Smooth muscle cell (in vitro differentiated cells): ENCODE data around the gene VEZT. TPM values are rescaled to one million over a fixed set of nuclear protein-coding genes. Genes with fewer than 3 reads are reported as not detected.
A peak's percentile ranks its signal among the peaks of the same experiment; 100 is the strongest.

Source experiments
- DNase-seq: peaks from one replicate; lab custom pipeline; 2025; ENCODE audit not compliant: unreplicated experiment; lab: John Stamatoyannopoulos, UW
- H2AFZ ChIP-seq: fragments of 200-600 bp; sonication (generic); 2 replicates; pipeline ENCODE4 v1.6.0; 2016; ENCODE audit warnings: antibody characterized with exemption, low read depth, mild to moderate bottlenecking
- H3F3A ChIP-seq: fragments of 200-600 bp; sonication (generic); 2 replicates; pipeline ENCODE4 v1.6.0; 2017; ENCODE audit warnings: antibody characterized with exemption, low read depth
- H3K27ac ChIP-seq: fragments of 200-600 bp; sonication (generic); 2 replicates; pipeline ENCODE4 v1.5.1; 2016; ENCODE audit warnings: low read depth, mild to moderate bottlenecking
- H3K27me3 ChIP-seq: fragments of 200-600 bp; sonication (generic); 2 replicates; pipeline ENCODE4 v1.6.1; 2016; ENCODE audit warnings: low read depth, mild to moderate bottlenecking
- H3K36me3 ChIP-seq: fragments of 200-600 bp; sonication (generic); 2 replicates; pipeline ENCODE4 v1.5.1; 2016; ENCODE audit warnings: low read depth
- H3K4me1 ChIP-seq: fragments of 200-600 bp; sonication (generic); 2 replicates; pipeline ENCODE4 v1.5.1; 2016; ENCODE audit warnings: low read depth
- H3K4me2 ChIP-seq: fragments of 200-600 bp; sonication (generic); 2 replicates; pipeline ENCODE4 v1.6.0; 2016; ENCODE audit warnings: mild to moderate bottlenecking
- H3K4me3 ChIP-seq: fragments of 200-600 bp; sonication (generic); 2 replicates; pipeline ENCODE4 v1.5.1; 2016; ENCODE audit warnings: mild to moderate bottlenecking
- H3K79me2 ChIP-seq: fragments of 200-600 bp; sonication (generic); 2 replicates; pipeline ENCODE4 v1.6.0; 2016; ENCODE audit warnings: low read depth, mild to moderate bottlenecking
- H3K9ac ChIP-seq: fragments of 200-600 bp; sonication (generic); 2 replicates; pipeline ENCODE4 v1.6.0; 2016; ENCODE audit warnings: low read depth
- H3K9me3 ChIP-seq: fragments of 200-600 bp; sonication (generic); replicated peaks from 2 replicates; pipeline ENCODE4 v1.5.1; 2016; ENCODE audit warnings: low read depth
- H4K20me1 ChIP-seq: fragments of 200-600 bp; sonication (generic); 2 replicates; pipeline ENCODE4 v1.6.0; 2016; ENCODE audit warnings: low read depth
- WGBS: methylation state at CpG from one replicate; pipeline ENCODE4 v1.1.7; 2016; ENCODE audit warnings: low lambda C conversion rate; 5-methylcytosine and 5-hydroxymethylcytosine counted together
- polyA plus RNA-seq: library from polyadenylated mRNA; unstranded; fragments of >200 nt; fragmentation: Nextera tagmentation; extraction: Ambion mirVana; gene quantifications from 2 replicates; pipeline ENCODE4 v1.2.1, GENCODE V29; 2016
- total RNA-seq: library from RNA; depleted of rRNA; stranded (reverse); fragments of >200 nt; gene quantifications from 2 replicates; pipeline ENCODE4 v1.2.3, GENCODE V29; 2014
- TF ChIP-seq, protein P1 (sequence below): fragments of 200-600 bp; sonication (generic); IDR thresholded peaks from 2 replicates; pipeline ENCODE4 v1.5.1; 2017; ENCODE audit warnings: borderline replicate concordance, mild to moderate bottlenecking, antibody characterized with exemption; ENCODE audit not compliant: insufficient read depth, poor library complexity, severe bottlenecking

VEZT gene
- total and polyA plus RNA-seq, 2 experiments from 2014 or later: 21.2 to 65.2 TPM

DNA sequence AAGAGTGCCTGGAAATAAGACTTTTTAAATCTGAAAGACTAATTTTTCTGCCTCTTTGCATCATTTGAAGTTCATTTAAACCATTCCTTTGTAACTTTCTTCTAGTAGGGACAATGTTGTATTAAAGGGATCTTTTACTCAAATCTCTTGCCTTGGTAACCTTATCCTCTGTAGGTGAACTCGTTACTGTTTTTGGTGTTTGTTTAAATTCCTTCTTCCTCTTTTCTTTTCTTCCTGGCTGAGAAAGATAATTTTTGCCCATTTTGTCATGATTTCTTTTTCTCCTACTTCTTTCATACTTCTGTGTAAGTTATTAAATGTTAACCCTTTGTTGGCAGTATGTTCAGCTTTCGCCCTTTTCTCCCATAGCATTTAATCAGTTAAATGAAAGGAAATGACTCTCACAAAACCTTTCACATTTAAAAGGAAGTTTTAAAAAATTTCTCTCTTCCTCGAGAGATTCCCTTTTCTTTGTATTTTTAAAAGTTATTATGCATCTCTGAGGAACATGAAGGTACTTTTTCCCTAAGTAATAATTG, 10.3 kb downstream of the VEZT start:
- TF ChIP-seq, protein P1, sequence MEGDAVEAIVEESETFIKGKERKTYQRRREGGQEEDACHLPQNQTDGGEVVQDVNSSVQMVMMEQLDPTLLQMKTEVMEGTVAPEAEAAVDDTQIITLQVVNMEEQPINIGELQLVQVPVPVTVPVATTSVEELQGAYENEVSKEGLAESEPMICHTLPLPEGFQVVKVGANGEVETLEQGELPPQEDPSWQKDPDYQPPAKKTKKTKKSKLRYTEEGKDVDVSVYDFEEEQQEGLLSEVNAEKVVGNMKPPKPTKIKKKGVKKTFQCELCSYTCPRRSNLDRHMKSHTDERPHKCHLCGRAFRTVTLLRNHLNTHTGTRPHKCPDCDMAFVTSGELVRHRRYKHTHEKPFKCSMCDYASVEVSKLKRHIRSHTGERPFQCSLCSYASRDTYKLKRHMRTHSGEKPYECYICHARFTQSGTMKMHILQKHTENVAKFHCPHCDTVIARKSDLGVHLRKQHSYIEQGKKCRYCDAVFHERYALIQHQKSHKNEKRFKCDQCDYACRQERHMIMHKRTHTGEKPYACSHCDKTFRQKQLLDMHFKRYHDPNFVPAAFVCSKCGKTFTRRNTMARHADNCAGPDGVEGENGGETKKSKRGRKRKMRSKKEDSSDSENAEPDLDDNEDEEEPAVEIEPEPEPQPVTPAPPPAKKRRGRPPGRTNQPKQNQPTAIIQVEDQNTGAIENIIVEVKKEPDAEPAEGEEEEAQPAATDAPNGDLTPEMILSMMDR: no peak
- no peak for DNase-seq
- Histone ChIP-seq H3K4me1 (no peaks in the 10 kb centered on the region), H3K9ac (no peak overlapping the region), H3K27me3 (no peaks in the 10 kb centered on the region), H3K27ac (no peak overlapping the region), H2AFZ (no peak overlapping the region), H3K9me3 (no peaks in the 10 kb centered on the region), H4K20me1 (peaks cover 88% of the 10 kb centered on the region), H3K79me2 (peaks cover 98% of the 10 kb centered on the region), H3K4me3 (no peak overlapping the region), H3F3A (no peaks in the 10 kb centered on the region), H3K4me2 (no peak overlapping the region), H3K36me3 (peaks cover 2% of the 10 kb centered on the region)
- WGBS: 94% methylated on average over 3 of the region's 3 CpGs

DNA sequence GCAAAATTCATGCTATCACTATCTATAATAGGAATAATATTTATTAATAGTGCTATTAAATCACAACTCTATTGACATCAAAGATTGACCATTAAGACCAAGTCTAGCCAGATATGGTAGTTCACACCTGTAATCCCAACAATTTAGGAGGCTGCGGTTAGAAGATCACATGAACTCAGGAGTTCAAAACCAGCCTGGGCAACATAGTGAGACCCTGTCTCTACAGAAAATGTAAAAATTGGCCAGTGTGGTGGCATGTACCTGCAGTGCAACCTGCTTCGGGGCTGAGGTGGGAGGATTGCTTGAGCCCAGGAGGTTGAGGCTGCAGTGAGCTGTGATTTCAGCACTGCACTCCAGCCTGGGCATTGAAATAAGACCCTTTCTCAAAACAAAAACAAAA, 11.0 kb downstream of the VEZT start:
- DNase-seq: no peak
- TF ChIP-seq, protein P1: no peak
- no peak overlapping the region for H3K4me2 ChIP-seq
- H3F3A ChIP-seq: no peaks in the 10 kb centered on the region
- H3K9ac ChIP-seq: no peak overlapping the region
- H2AFZ ChIP-seq: no peak overlapping the region
- no peak overlapping the region for H3K4me3 ChIP-seq
- H3K79me2 ChIP-seq: peaks cover 98% of the 10 kb centered on the region
- H3K27ac ChIP-seq: no peak overlapping the region
- H3K36me3 ChIP-seq: peaks cover 4% of the 10 kb centered on the region
- H4K20me1 ChIP-seq: peaks cover 86% of the 10 kb centered on the region
- no peaks in the 10 kb centered on the region for H3K9me3 ChIP-seq
- no peaks in the 10 kb centered on the region for H3K4me1 ChIP-seq
- 90% methylated on average over 2 of the region's 2 CpGs for WGBS
- H3K27me3 ChIP-seq: no peaks in the 10 kb centered on the region

DNA sequence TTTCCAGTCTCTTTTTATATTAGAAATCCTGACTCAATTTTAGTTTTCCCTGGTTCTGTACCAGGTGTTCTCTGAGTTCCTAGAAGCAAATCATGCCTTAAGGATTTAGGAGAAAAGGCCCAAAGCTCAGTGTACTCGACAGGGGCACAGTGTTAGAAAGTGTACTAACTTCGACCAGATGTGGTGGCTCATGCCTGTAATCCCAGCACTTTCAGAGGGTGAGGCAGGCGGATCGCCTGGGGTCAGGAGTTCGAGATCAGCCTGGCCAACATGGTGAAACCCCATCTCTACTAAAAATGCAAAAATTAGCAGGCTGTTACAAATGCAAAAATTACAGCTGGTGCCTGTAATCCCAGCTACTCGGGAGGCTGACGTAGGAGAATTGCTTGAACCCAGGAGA, 12.0 kb downstream of the VEZT start:
- Histone ChIP-seq H4K20me1 (peaks cover 80% of the 10 kb centered on the region), H3K27me3 (no peaks in the 10 kb centered on the region), H3K9ac (no peak overlapping the region), H3K9me3 (no peaks in the 10 kb centered on the region), H3F3A (no peaks in the 10 kb centered on the region), H3K4me2 (no peak overlapping the region), H3K4me3 (no peak overlapping the region), H3K79me2 (peaks cover 96% of the 10 kb centered on the region), H3K36me3 (peaks cover 4% of the 10 kb centered on the region), H3K27ac (no peak overlapping the region), H2AFZ (no peak overlapping the region), H3K4me1 (no peaks in the 10 kb centered on the region)
- 85% methylated on average over 7 of the region's 7 CpGs for WGBS
- TF ChIP-seq, protein P1: no peak
- DNase-seq: no peak

DNA sequence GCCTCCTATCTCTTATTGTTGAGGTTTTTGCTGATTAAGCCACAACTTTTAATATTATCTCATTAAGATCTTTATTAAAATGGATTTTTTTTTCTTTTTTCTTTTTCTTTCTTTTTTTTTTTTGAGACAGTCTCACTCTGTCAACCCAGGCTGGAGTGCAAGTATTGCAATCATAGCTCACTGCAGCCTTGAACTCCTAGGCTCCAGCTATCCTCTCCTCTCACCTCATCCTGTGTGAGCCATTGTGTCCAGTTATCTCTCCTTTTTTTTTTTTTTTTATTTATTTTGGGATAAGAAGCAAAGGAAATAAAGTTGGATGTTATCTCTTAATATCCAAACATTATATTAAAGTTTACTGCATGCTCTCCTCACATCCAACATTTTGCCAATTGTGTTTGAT, 12.7 kb downstream of the VEZT start:
- Histone ChIP-seq H3K36me3 (peaks cover 4% of the 10 kb centered on the region), H3K4me1 (no peaks in the 10 kb centered on the region), H3K27me3 (no peaks in the 10 kb centered on the region), H3F3A (no peaks in the 10 kb centered on the region), H3K4me2 (no peak overlapping the region), H3K9ac (no peak overlapping the region), H3K79me2 (peaks cover 90% of the 10 kb centered on the region), H3K9me3 (no peaks in the 10 kb centered on the region), H2AFZ (no peak overlapping the region), H3K4me3 (no peak overlapping the region), H3K27ac (peak overlapping the region; percentile 1), H4K20me1 (peaks cover 73% of the 10 kb centered on the region)
- TF ChIP-seq, protein P1: no peak
- no peak for DNase-seq
